ENCODE measurements around the gene MAN2A1. TPM values are rescaled to one million over a fixed set of nuclear protein-coding genes. Genes with fewer than 3 reads are reported as not detected.

The MAN2A1 gene
- polyA plus RNA-seq, 1 donor (not counting 4 experiments of a cell fraction or from before 2014, with no cell fraction given): 63.8 TPM

DNA sequence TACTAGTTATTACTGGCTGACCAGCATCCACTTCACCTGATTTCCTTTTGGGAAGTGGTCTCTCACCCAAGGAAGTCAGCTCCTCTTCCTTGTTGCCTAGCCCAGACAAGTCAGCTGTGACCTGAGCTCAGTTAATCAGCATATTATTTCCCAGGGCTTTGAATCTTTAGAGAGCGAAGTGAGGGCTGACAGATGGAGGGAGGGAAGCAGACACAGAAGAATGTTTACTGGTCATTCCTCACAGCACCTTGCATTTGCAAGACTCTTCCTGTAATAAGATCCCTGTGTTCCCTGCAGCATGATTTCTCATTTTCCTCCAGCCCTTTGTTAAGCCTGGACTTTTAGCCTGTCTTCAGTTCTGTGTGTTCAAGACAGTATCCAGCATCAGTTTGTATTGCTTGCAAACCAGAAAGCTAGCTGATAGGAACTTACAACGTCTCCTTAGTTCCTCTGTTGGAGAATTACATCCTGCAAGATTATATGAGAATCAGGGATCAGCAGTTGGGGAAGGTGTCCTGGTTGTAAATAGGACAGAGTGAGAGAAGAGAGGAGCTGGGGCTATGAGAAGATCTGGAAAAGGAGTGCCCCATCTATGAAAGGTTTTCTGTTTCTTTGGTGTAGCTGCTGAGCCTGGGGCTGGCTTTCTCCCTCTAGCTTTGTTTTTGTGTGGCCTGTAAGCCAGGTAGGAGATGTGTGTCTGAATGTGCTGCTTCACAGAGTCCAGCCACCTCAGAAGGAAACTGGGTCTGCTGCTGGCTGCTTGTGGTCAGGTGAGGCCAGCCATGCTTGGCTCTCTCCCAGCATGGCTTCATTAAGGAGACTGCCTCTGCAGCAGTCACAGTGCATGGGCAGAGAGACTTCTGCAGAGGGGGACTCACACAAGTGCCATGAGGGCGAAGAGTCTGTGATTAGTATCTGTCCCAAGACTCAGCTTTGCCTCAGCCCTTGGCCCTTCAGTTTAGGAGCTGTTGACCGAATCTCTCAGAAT lies 50.3 kb downstream of the MAN2A1 start:
- H3K9me3 ChIP-seq (ENCODE audit: control insufficient read depth, low read depth, low read length): no peaks in the 10 kb centered on the region
- peak; percentile 74 for FAIRE-seq
- no peak for DNase-seq (ENCODE audit: low read depth, low spot score)
- no peak overlapping the region for H3K9ac ChIP-seq (ENCODE audit: control insufficient read depth, extremely low read depth, insufficient read depth, low read length)
- H3K4me2 ChIP-seq (ENCODE audit: control insufficient read depth, extremely low read depth, insufficient read depth, low read depth, low read length): peak overlapping the region; percentile 46
- no peak overlapping the region for H3K27ac ChIP-seq (ENCODE audit: control insufficient read depth, insufficient read depth, low read length)
- TF ChIP-seq, protein P1, sequence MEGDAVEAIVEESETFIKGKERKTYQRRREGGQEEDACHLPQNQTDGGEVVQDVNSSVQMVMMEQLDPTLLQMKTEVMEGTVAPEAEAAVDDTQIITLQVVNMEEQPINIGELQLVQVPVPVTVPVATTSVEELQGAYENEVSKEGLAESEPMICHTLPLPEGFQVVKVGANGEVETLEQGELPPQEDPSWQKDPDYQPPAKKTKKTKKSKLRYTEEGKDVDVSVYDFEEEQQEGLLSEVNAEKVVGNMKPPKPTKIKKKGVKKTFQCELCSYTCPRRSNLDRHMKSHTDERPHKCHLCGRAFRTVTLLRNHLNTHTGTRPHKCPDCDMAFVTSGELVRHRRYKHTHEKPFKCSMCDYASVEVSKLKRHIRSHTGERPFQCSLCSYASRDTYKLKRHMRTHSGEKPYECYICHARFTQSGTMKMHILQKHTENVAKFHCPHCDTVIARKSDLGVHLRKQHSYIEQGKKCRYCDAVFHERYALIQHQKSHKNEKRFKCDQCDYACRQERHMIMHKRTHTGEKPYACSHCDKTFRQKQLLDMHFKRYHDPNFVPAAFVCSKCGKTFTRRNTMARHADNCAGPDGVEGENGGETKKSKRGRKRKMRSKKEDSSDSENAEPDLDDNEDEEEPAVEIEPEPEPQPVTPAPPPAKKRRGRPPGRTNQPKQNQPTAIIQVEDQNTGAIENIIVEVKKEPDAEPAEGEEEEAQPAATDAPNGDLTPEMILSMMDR (optimal IDR thresholded peaks at IDR 0.05 in 1 of 3, IDR thresholded peaks at IDR 0.05 in 1 of 3, conservative IDR thresholded peaks at IDR 0.05 in 1 of 3; ENCODE audit: extremely low read depth in 1 of 3, insufficient read depth in 2 of 3, low read length in 3 of 3): no peak
- TF ChIP-seq EZH2 (IDR thresholded peaks at IDR 0.05; ENCODE audit: low read length): no peak
- dilution Hi-C loops (cut with MboI; ENCODE audit: extremely low pct_ligation_motif_present, low sequenced_read_pairs): no loop called here
- H3K36me3 ChIP-seq (ENCODE audit: control insufficient read depth in 2 of 2, extremely low read depth in 1 of 2, insufficient read depth in 2 of 2, low read length in 2 of 2): no peaks in the 10 kb centered on the region
- no peaks in the 10 kb centered on the region for H3K9me1 ChIP-seq (ENCODE audit: control insufficient read depth, extremely low read depth, insufficient read depth, low read length)
- H2AFZ ChIP-seq (ENCODE audit: control insufficient read depth, low read length): no peak overlapping the region
- peaks cover 43% of the 10 kb centered on the region for H3K79me2 ChIP-seq (ENCODE audit: control insufficient read depth, insufficient read depth, low read length)
- peak overlapping the region in 1 of 3 experiments; percentile 5 for H3K4me3 ChIP-seq (ENCODE audit: control insufficient read depth in 2 of 3, extremely low read depth in 1 of 3, insufficient read depth in 2 of 3, low read depth in 1 of 3, low read length in 3 of 3)
- H3K27me3 ChIP-seq (ENCODE audit: control insufficient read depth, extremely low read depth, insufficient read depth, low read length): no peaks in the 10 kb centered on the region
- H4K20me1 ChIP-seq (ENCODE audit: control insufficient read depth, extremely low read depth, insufficient read depth, low read length): no peaks in the 10 kb centered on the region
- H3K4me1 ChIP-seq (ENCODE audit: control insufficient read depth, extremely low read depth, insufficient read depth, low read length): peaks cover 45% of the 10 kb centered on the region

DNA sequence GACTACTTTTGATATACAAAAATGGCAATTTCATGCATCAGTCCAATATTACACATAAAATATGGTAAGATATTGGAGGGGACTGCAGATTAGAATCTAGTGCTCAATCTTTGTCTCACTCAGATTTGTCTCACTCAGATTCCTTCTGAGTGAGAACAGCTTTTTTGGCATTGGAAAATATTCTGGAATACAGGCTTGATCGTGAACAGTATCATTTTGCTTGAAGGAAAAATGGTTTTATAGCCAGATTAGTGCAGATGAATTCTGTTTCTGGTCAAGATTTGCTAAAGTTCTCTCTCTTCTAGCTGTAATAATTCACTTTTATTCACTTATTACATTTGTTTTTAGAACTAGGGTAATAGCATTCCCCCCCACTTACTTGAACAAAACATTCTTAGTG lies 51.2 kb downstream of the MAN2A1 start:
- Histone ChIP-seq H3K9me1 (ENCODE audit: control insufficient read depth, extremely low read depth, insufficient read depth, low read length) (no peaks in the 10 kb centered on the region), H3K4me3 (ENCODE audit: control insufficient read depth in 2 of 3, extremely low read depth in 1 of 3, insufficient read depth in 2 of 3, low read depth in 1 of 3, low read length in 3 of 3) (no peak overlapping the region), H2AFZ (ENCODE audit: control insufficient read depth, low read length) (no peak overlapping the region), H3K4me1 (ENCODE audit: control insufficient read depth, extremely low read depth, insufficient read depth, low read length) (peaks cover 45% of the 10 kb centered on the region), H3K4me2 (ENCODE audit: control insufficient read depth, extremely low read depth, insufficient read depth, low read depth, low read length) (no peak overlapping the region), H3K36me3 (ENCODE audit: control insufficient read depth in 2 of 2, extremely low read depth in 1 of 2, insufficient read depth in 2 of 2, low read length in 2 of 2) (no peaks in the 10 kb centered on the region), H3K9me3 (ENCODE audit: control insufficient read depth, low read depth, low read length) (no peaks in the 10 kb centered on the region), H3K27me3 (ENCODE audit: control insufficient read depth, extremely low read depth, insufficient read depth, low read length) (no peaks in the 10 kb centered on the region), H3K79me2 (ENCODE audit: control insufficient read depth, insufficient read depth, low read length) (peaks cover 45% of the 10 kb centered on the region), H3K9ac (ENCODE audit: control insufficient read depth, extremely low read depth, insufficient read depth, low read length) (no peak overlapping the region), H4K20me1 (ENCODE audit: control insufficient read depth, extremely low read depth, insufficient read depth, low read length) (no peaks in the 10 kb centered on the region), H3K27ac (ENCODE audit: control insufficient read depth, insufficient read depth, low read length) (no peak overlapping the region)
- FAIRE-seq (no peak), DNase-seq (ENCODE audit: low read depth, low spot score) (no peak)
- TF ChIP-seq EZH2 (IDR thresholded peaks at IDR 0.05; ENCODE audit: low read length): no peak
- TF ChIP-seq, protein P1 (optimal IDR thresholded peaks at IDR 0.05 in 1 of 3, IDR thresholded peaks at IDR 0.05 in 1 of 3, conservative IDR thresholded peaks at IDR 0.05 in 1 of 3; ENCODE audit: extremely low read depth in 1 of 3, insufficient read depth in 2 of 3, low read length in 3 of 3): no peak
- dilution Hi-C loops (cut with MboI; ENCODE audit: extremely low pct_ligation_motif_present, low sequenced_read_pairs): no loop called here

Measured in keratinocyte (primary cell).